Testis (tissue), 3 donors: Measurements from ENCODE around the gene ASB18. TPM values are rescaled to one million over a fixed set of nuclear protein-coding genes. Genes with fewer than 3 reads are reported as not detected.

Experiments used
- DNase-seq: peaks from one replicate; pipeline ENCODE4 v3.0.0-alpha.2; 2019
- H3K27ac ChIP-seq, 2 donors: fragments of 200-600 bp; sonication (generic); one replicate each; pipeline ENCODE4 v1.5.1; 2019
- H3K27me3 ChIP-seq: fragments of 200-600 bp; sonication (generic); one replicate; pipeline ENCODE4 v1.5.1; 2019
- H3K36me3 ChIP-seq: fragments of 200-600 bp; sonication (generic); one replicate; pipeline ENCODE4 v1.5.1; 2017; ENCODE audit warnings: low read depth; ENCODE audit errors: missing control alignments
- H3K4me1 ChIP-seq: fragments of 200-600 bp; sonication (generic); one replicate; pipeline ENCODE4 v1.5.1; 2019
- H3K4me3 ChIP-seq, 2 donors: fragments of 200-600 bp; sonication (generic); one replicate each; pipeline ENCODE4 v1.5.1; 2017 to 2019
- H3K9me3 ChIP-seq: fragments of 200-600 bp; sonication (generic); one replicate; pipeline ENCODE4 v1.5.1; 2017
- CTCF ChIP-seq, 3 experiments: fragments of 450-650 bp in 2 of 3; fragments of 200-600 bp in 1 of 3; sonication (generic) in 1 of 3; IDR thresholded peaks; one replicate each; pipeline ENCODE4 v1.5.1; 2016 to 2019; ENCODE audit warnings: antibody characterized with exemption in 3 of 3, mild to moderate bottlenecking in 2 of 3, moderate library complexity in 1 of 3
- POLR2A ChIP-seq: fragments of 450-650 bp; IDR thresholded peaks from one replicate; pipeline ENCODE4 v1.6.1; 2017; ENCODE audit warnings: antibody characterized with exemption, mild to moderate bottlenecking, moderate library complexity
- WGBS, 2 donors: methylation state at CpG; one replicate each; pipeline ENCODE4 v1.1.5; 2018; 5-methylcytosine and 5-hydroxymethylcytosine counted together
- intact Hi-C: fragments of 100-400 bp; cut with DNase I; formaldehyde crosslinking; loops from one replicate; pipeline ENCODE4 v1.15.1; 2023; ENCODE audit warnings: low total_unique reads
- polyA plus RNA-seq: library from polyadenylated mRNA; stranded (reverse); fragments of 350-450 nt; fragmentation: Illumina TruSeq; extraction: RNeasy Lipid Tissue Mini Kit (QIAGEN cat#74804); gene quantifications from one replicate; pipeline ENCODE4 v1.2.3, GENCODE V29; 2014; ENCODE audit warnings: low read depth, low replicate concordance; ENCODE audit not compliant: insufficient read depth
- total RNA-seq, 2 donors: library from RNA; depleted of rRNA; stranded (reverse); fragments of >200 nt; gene quantifications; one replicate each; pipeline ENCODE4 v1.2.3, GENCODE V29; 2016

The ASB18 gene
- total and polyA plus RNA-seq, 3 donors from 2014 or later = 0.43 to 4.9 (median 0.67) TPM

- Histone ChIP-seq H3K36me3 (no peaks in the 10 kb centered on the region), H3K9me3 (no peaks in the 10 kb centered on the region), H3K27me3 (no peaks in the 10 kb centered on the region), H3K27ac (no peak overlapping the region), H3K4me3 (no peak overlapping the region), H3K4me1 (peaks cover 5% of the 10 kb centered on the region)
- DNase-seq = no peak
- TF ChIP-seq POLR2A (no peak), CTCF (IDR thresholded peaks at IDR 0.05) (no peak)
- WGBS, 2 donors = 15 to 19% methylated on average over 19 to 23 of the region's 23 CpGs
- intact Hi-C loops = no loop called here
These were observed 90.2 kb downstream of the ASB18 start for GRCh38 chr2:236173729-236174607.

GRCh38 chr2:236173036-236173728 lies 91.0 kb downstream of the ASB18 start:
- 0 to 5% methylated on average over 2 to 44 of the region's 62 CpGs for WGBS, 2 donors
- no peaks in the 10 kb centered on the region for H3K36me3 ChIP-seq
- intact Hi-C loops = no loop called here

GRCh38 chr2:236172255-236173035 lies 91.8 kb downstream of the ASB18 start:
- no peak for TF ChIP-seq POLR2A
- TF ChIP-seq CTCF (IDR thresholded peaks at IDR 0.05) = no peak
- WGBS, 2 donors = 7 to 9% methylated on average over 33 to 41 of the region's 46 CpGs
- Histone ChIP-seq H3K4me3 (no peak overlapping the region), H3K27me3 (no peaks in the 10 kb centered on the region), H3K4me1 (no peaks in the 10 kb centered on the region), H3K27ac (no peak overlapping the region), H3K36me3 (no peaks in the 10 kb centered on the region), H3K9me3 (no peaks in the 10 kb centered on the region)
- intact Hi-C loops = no loop called here
- DNase-seq = no peak

More at GRCh38 chr2:236173036-236173728, 91.0 kb downstream of the ASB18 start:
- Histone ChIP-seq H3K9me3 (no peaks in the 10 kb centered on the region), H3K4me3 (no peak overlapping the region), H3K27me3 (no peaks in the 10 kb centered on the region), H3K27ac (no peak overlapping the region), H3K4me1 (no peaks in the 10 kb centered on the region)
- no peak for DNase-seq
- no peak for TF ChIP-seq CTCF (IDR thresholded peaks at IDR 0.05)
- no peak for TF ChIP-seq POLR2A

- Histone ChIP-seq H3K4me1 (peaks cover 4% of the 10 kb centered on the region), H3K27me3 (no peaks in the 10 kb centered on the region), H3K36me3 (no peaks in the 10 kb centered on the region), H3K4me3 (no peak overlapping the region), H3K27ac (no peak overlapping the region), H3K9me3 (no peaks in the 10 kb centered on the region)
- TF ChIP-seq POLR2A (no peak), CTCF (IDR thresholded peaks at IDR 0.05) (no peak)
- DNase-seq = no peak
- 10 to 17% methylated on average over 14 to 16 of the region's 16 CpGs for WGBS, 2 donors
- intact Hi-C loops = no loop called here
These were observed 92.4 kb downstream of the ASB18 start for GRCh38 chr2:236171680-236172254.
